Activated naive CD8-positive, alpha-beta T cell treated with anti-CD3 and anti-CD28 coated beads, Interleukin-2, amount 10 ng/mL, durations not matched to agents 7 days and 5 days (primary cell): Measurements from ENCODE around the gene SYDE2. TPM values are rescaled to one million over a fixed set of nuclear protein-coding genes. Genes with fewer than 3 reads are reported as not detected.
A peak's percentile ranks its signal among the peaks of the same experiment; 100 is the strongest.

Experiments used
- ATAC-seq: fragments of 150-1000 bp; cut with Tn5 transposase; one replicate; pipeline ENCODE4 v1.10.0; 2021; ENCODE audit warnings: low read depth, moderate library complexity
- POLR2A ChIA-PET: fragments of 350-600 bp; sonication (Branson Sonifier 250); formaldehyde crosslinking; loops from one replicate; lab custom pipeline; 2021; ENCODE audit warnings: antibody characterized with exemption; lab: Charles Lee
- DNase-seq: peaks from one replicate; pipeline ENCODE4 v3.0.0; 2021
- H3K27ac Mint-ChIP-seq: one replicate; pipeline ENCODE4 v1.8.0; 2022; ENCODE audit warnings: mild to moderate bottlenecking, mixed read lengths
- H3K27me3 Mint-ChIP-seq: one replicate; pipeline ENCODE4 v1.8.0; 2022; ENCODE audit warnings: mild to moderate bottlenecking, moderate library complexity, mixed read lengths
- H3K36me3 Mint-ChIP-seq: one replicate; pipeline ENCODE4 v1.8.0; 2021; ENCODE audit warnings: mild to moderate bottlenecking, mixed read lengths
- H3K4me1 Mint-ChIP-seq: one replicate; pipeline ENCODE4 v1.8.0; 2021; ENCODE audit warnings: mixed read lengths
- H3K4me3 Mint-ChIP-seq: one replicate; pipeline ENCODE4 v1.8.0; 2022; ENCODE audit warnings: mild to moderate bottlenecking, moderate library complexity, mixed read lengths
- H3K9me3 Mint-ChIP-seq: one replicate; pipeline ENCODE4 v1.8.0; 2021; ENCODE audit warnings: mixed read lengths
- microRNA-seq: library from miRNA; unstranded; fragments of <30 nt; microRNA quantifications from one replicate; pipeline ENCODE4 v1.2.0, GENCODE V29; 2022
- total RNA-seq, 2 experiments: library from RNA; stranded (reverse); gene quantifications; one replicate each; pipeline ENCODE4 v1.2.3, GENCODE V29; 2021

The SYDE2 gene
- total RNA-seq, 2 experiments from 2014 or later, result 4.1 to 4.6 TPM

DNA sequence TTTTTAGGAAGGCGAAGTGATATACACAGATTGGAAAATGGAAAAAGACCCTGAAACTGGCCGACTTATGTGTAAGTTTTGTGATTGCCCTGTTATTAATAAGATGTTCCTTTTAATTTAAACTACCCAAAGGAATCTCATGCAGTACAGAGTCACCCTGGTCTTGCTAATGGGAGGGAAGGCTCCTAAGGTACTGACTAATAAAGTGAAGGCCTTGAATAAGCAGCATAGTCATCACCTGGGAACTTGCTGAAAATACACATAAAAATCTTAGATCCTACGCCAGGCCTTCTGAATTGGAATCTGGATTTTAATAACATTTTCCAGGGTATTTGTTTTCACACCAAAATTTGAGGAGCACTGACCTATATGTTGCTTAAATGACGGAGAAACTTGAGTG, 79.1 kb downstream of the SYDE2 start:
- peaks cover 3% of the 10 kb centered on the region for H3K4me1 Mint-ChIP-seq
- H3K27me3 Mint-ChIP-seq, result peaks cover 7% of the 10 kb centered on the region
- H3K9me3 Mint-ChIP-seq, result no peaks in the 10 kb centered on the region
- DNase-seq (no peak), ATAC-seq (no peak)
- no peaks in the 10 kb centered on the region for H3K36me3 Mint-ChIP-seq
- POLR2A ChIA-PET, result no interaction called here
- no peak overlapping the region for H3K27ac Mint-ChIP-seq
- H3K4me3 Mint-ChIP-seq, result no peak overlapping the region

DNA sequence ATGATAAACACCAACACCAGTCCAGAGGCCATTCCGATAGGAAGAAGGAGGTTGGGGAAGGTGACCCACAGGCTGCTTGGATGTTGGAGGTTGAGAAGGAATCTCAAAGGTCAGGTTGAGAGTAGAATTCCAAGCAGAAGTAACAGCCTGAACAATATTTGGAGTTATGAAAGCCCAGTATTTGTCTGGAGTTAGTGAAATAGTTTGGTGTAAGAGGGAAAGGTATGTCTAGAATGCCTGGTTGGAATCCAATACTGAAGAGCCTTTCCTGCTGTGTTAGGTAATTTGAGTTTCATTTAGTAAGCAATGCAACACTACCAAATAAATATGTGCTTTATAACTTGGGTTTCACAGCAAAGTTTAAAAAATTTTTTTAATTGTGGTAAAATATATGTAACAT, 82.1 kb downstream of the SYDE2 start:
- DNase-seq (no peak), ATAC-seq (no peak)
- POLR2A ChIA-PET, result no interaction called here
- no peaks in the 10 kb centered on the region for H3K9me3 Mint-ChIP-seq
- H3K27me3 Mint-ChIP-seq, result peaks cover 6% of the 10 kb centered on the region
- H3K27ac Mint-ChIP-seq, result no peak overlapping the region
- H3K36me3 Mint-ChIP-seq, result no peaks in the 10 kb centered on the region
- no peak overlapping the region for H3K4me3 Mint-ChIP-seq
- peaks cover 5% of the 10 kb centered on the region for H3K4me1 Mint-ChIP-seq

DNA sequence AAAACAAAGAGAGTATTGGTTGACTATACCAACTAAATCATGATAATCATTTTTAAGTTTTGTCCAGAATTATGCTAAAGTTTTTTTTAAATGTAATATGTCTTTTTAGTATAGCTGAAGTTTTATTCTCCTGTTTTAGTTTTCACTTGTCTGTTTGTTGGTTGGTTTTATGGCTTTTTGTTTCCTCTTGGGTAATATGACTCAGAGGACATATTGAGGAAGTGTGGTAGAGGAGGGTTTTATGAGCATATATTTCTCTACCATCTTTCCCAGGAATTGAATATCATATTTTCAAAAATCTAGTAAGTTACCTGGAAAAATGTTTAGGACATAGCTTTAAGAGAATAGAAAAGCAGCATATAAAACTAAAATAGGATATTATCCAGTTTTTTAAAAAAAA, 84.0 kb downstream of the SYDE2 start:
- Mint-ChIP-seq H3K27ac (no peak overlapping the region), H3K9me3 (no peaks in the 10 kb centered on the region)

GRCh38 chr1:85115933-85116332, 84.9 kb downstream of the SYDE2 start:
- Mint-ChIP-seq H3K27me3 (peaks cover 10% of the 10 kb centered on the region), H3K4me3 (no peak overlapping the region), H3K36me3 (no peaks in the 10 kb centered on the region), H3K9me3 (no peaks in the 10 kb centered on the region), H3K27ac (no peak overlapping the region), H3K4me1 (peaks cover 5% of the 10 kb centered on the region)
- DNase-seq (no peak), ATAC-seq (no peak)
- POLR2A ChIA-PET, result no interaction called here

More for the DNA sequence above, 84.0 kb downstream of the SYDE2 start:
- ATAC-seq (no peak), DNase-seq (no peak)
- H3K27me3 Mint-ChIP-seq, result peaks cover 10% of the 10 kb centered on the region
- H3K4me1 Mint-ChIP-seq, result peaks cover 5% of the 10 kb centered on the region
- H3K4me3 Mint-ChIP-seq, result no peak overlapping the region
- H3K36me3 Mint-ChIP-seq, result no peaks in the 10 kb centered on the region
- POLR2A ChIA-PET, result no interaction called here

GRCh38 chr1:85111695-85112094, 89.1 kb downstream of the SYDE2 start:
- no peak overlapping the region for H3K27ac Mint-ChIP-seq
- peaks cover 5% of the 10 kb centered on the region for H3K4me1 Mint-ChIP-seq
- H3K9me3 Mint-ChIP-seq, result no peaks in the 10 kb centered on the region
- peaks cover 8% of the 10 kb centered on the region for H3K27me3 Mint-ChIP-seq
- H3K36me3 Mint-ChIP-seq, result no peaks in the 10 kb centered on the region
- POLR2A ChIA-PET, result no interaction called here
- no peak overlapping the region for H3K4me3 Mint-ChIP-seq
- DNase-seq, result no peak
- ATAC-seq, result no peak

GRCh38 chr1:85109475-85109874, 91.3 kb downstream of the SYDE2 start:
- POLR2A ChIA-PET, result interaction anchor here (1.0 to 1.4 kb wide), 3 partner anchors 91 to 164 kb away, joined by 3 to 4 read pairs (median 3); partner anchors contain the start of gene SYDE2

More at GRCh38 chr1:85109475-85109874, 91.3 kb downstream of the SYDE2 start:
- H3K36me3 Mint-ChIP-seq, result no peaks in the 10 kb centered on the region
- peak; percentile 58 for ATAC-seq
- no peak overlapping the region for H3K4me3 Mint-ChIP-seq
- no peaks in the 10 kb centered on the region for H3K9me3 Mint-ChIP-seq
- peak; percentile 34 for DNase-seq
- no peak overlapping the region for H3K27ac Mint-ChIP-seq
- peaks cover 15% of the 10 kb centered on the region for H3K27me3 Mint-ChIP-seq
- peaks cover 3% of the 10 kb centered on the region for H3K4me1 Mint-ChIP-seq

Small RNA genes lying within 50 kb of the gene (microRNA-seq; reads per million reads assigned to microRNA genes)
- 4.9 reads per million for gene MIR4423

Other genes starting within 250 kb of the SYDE2 start
- 10 to 100 TPM; 18.8 to 19.9 TPM for gene MCOLN2, start 203.9 kb downstream of the SYDE2 start, total RNA-seq
- gene MCOLN3, start 152.5 kb downstream of the SYDE2 start, total RNA-seq, result 1 to 10 TPM; 2.1 to 2.2 TPM
- 10 to 100 TPM; 31.2 to 35.7 TPM for gene C1orf52, start 58.6 kb upstream of the SYDE2 start, total RNA-seq
- gene BCL10, start 75.6 kb upstream of the SYDE2 start, total RNA-seq, result 10 to 100 TPM; 27.4 to 31.7 TPM